A549 (cell line): Measurements from ENCODE around the gene PDK2.

Source experiments
- CHD2 ChIP-seq: fragments of 150-350 bp; IDR thresholded peaks from 2 replicates; pipeline ENCODE4 v1.6.1; 2014; ENCODE audit warnings: low read length; ENCODE audit not compliant: partially characterized antibody
- GATA3 ChIP-seq: IDR thresholded peaks from 2 replicates; pipeline ENCODE4 v1.6.1; 2012; ENCODE audit warnings: borderline replicate concordance
- HOXB13 ChIP-seq: fragments of 250-450 bp; sonication (Bioruptor Pico); IDR thresholded peaks from 2 replicates; pipeline ENCODE4 v1.5.0; 2020; ENCODE audit warnings: low read depth, mild to moderate bottlenecking, moderate library complexity
- JUN ChIP-seq, 2 experiments: fragments of >200 bp; sonication (Bioruptor Twin); formaldehyde crosslinking; IDR thresholded peaks; 2 replicates in 1 of 2; 3 replicates in 1 of 2; pipeline ENCODE4 v1.6.1; 2016 to 2017
- MYC ChIP-seq: IDR thresholded peaks from 2 replicates; pipeline ENCODE4 v1.6.1; 2012; ENCODE audit warnings: mild to moderate bottlenecking, inconsistent platforms, low read length, improper control_type of control experiment, borderline replicate concordance
- POLR2A ChIP-seq: IDR thresholded peaks from 2 replicates; pipeline ENCODE4 v1.6.1; 2012; ENCODE audit warnings: mild to moderate bottlenecking, low read length
- RCOR1 ChIP-seq: fragments of 150-350 bp; IDR thresholded peaks from 2 replicates; pipeline ENCODE4 v1.6.1; 2014; ENCODE audit warnings: antibody characterized with exemption, low read length, low read depth
- RFX5 ChIP-seq: fragments of 450-650 bp; IDR thresholded peaks from 2 replicates; pipeline ENCODE4 v1.7.1; 2014; ENCODE audit warnings: antibody characterized with exemption, mild to moderate bottlenecking, moderate library complexity
- RNF2 ChIP-seq: fragments of 200-600 bp; sonication (generic); IDR thresholded peaks from 2 replicates; pipeline ENCODE4 v1.6.1; 2016; ENCODE audit warnings: low read depth, mild to moderate bottlenecking, antibody characterized with exemption, moderate library complexity, borderline replicate concordance
- TF ChIP-seq, protein P1 (sequence below): fragments of 150-350 bp; IDR thresholded peaks from 2 replicates; pipeline ENCODE4 v1.6.1; 2014; ENCODE audit warnings: low read depth, mild to moderate bottlenecking, low read length
- TF ChIP-seq, protein P2 (sequence below): fragments of >200 bp; sonication (Bioruptor Twin); formaldehyde crosslinking; IDR thresholded peaks from 3 replicates; pipeline ENCODE4 v1.5.1; 2016
- TF ChIP-seq, protein P3 (sequence below): fragments of 200-600 bp; sonication (generic); IDR thresholded peaks from 2 replicates; pipeline ENCODE4 v1.6.1; 2016; ENCODE audit warnings: antibody characterized with exemption, mild to moderate bottlenecking, moderate library complexity
- TF ChIP-seq, protein P4 (sequence below): fragments of 450-650 bp; IDR thresholded peaks from 2 replicates; pipeline ENCODE4 v1.6.1; 2014; ENCODE audit warnings: antibody characterized with exemption

DNA sequence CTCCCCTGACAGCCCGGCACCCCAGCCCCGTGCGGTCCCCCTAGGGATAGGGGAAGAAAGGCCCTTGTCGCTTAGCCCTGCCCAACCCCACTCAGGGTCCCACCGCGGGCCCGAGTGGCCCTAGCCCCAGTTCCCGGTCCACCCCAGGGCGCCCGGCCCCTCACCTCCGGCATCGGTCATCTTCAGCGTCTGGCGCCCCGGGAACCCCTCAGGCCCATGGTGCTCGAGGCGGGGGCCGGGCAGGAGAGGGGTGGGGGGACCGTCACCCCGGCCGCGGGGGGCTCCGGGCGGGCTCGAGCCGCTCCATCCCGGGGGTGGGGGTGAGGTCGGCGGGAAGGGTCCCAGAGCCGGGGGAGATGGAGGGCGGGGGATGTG is 34.2 kb downstream of the PDK2 start:
- TF ChIP-seq HOXB13 (no peak), POLR2A (no peak), RNF2 (no peak), MYC (no peak), RFX5 (no peak), RCOR1 (no peak), GATA3 (no peak), CHD2 (no peak), JUN (IDR thresholded peaks at IDR 0.05) (no peak)
- TF ChIP-seq, protein P1, sequence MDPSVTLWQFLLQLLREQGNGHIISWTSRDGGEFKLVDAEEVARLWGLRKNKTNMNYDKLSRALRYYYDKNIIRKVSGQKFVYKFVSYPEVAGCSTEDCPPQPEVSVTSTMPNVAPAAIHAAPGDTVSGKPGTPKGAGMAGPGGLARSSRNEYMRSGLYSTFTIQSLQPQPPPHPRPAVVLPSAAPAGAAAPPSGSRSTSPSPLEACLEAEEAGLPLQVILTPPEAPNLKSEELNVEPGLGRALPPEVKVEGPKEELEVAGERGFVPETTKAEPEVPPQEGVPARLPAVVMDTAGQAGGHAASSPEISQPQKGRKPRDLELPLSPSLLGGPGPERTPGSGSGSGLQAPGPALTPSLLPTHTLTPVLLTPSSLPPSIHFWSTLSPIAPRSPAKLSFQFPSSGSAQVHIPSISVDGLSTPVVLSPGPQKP: no peak
- TF ChIP-seq, protein P2, sequence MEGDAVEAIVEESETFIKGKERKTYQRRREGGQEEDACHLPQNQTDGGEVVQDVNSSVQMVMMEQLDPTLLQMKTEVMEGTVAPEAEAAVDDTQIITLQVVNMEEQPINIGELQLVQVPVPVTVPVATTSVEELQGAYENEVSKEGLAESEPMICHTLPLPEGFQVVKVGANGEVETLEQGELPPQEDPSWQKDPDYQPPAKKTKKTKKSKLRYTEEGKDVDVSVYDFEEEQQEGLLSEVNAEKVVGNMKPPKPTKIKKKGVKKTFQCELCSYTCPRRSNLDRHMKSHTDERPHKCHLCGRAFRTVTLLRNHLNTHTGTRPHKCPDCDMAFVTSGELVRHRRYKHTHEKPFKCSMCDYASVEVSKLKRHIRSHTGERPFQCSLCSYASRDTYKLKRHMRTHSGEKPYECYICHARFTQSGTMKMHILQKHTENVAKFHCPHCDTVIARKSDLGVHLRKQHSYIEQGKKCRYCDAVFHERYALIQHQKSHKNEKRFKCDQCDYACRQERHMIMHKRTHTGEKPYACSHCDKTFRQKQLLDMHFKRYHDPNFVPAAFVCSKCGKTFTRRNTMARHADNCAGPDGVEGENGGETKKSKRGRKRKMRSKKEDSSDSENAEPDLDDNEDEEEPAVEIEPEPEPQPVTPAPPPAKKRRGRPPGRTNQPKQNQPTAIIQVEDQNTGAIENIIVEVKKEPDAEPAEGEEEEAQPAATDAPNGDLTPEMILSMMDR: no peak
- TF ChIP-seq, protein P3, sequence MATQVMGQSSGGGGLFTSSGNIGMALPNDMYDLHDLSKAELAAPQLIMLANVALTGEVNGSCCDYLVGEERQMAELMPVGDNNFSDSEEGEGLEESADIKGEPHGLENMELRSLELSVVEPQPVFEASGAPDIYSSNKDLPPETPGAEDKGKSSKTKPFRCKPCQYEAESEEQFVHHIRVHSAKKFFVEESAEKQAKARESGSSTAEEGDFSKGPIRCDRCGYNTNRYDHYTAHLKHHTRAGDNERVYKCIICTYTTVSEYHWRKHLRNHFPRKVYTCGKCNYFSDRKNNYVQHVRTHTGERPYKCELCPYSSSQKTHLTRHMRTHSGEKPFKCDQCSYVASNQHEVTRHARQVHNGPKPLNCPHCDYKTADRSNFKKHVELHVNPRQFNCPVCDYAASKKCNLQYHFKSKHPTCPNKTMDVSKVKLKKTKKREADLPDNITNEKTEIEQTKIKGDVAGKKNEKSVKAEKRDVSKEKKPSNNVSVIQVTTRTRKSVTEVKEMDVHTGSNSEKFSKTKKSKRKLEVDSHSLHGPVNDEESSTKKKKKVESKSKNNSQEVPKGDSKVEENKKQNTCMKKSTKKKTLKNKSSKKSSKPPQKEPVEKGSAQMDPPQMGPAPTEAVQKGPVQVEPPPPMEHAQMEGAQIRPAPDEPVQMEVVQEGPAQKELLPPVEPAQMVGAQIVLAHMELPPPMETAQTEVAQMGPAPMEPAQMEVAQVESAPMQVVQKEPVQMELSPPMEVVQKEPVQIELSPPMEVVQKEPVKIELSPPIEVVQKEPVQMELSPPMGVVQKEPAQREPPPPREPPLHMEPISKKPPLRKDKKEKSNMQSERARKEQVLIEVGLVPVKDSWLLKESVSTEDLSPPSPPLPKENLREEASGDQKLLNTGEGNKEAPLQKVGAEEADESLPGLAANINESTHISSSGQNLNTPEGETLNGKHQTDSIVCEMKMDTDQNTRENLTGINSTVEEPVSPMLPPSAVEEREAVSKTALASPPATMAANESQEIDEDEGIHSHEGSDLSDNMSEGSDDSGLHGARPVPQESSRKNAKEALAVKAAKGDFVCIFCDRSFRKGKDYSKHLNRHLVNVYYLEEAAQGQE: no peak
- TF ChIP-seq, protein P4, sequence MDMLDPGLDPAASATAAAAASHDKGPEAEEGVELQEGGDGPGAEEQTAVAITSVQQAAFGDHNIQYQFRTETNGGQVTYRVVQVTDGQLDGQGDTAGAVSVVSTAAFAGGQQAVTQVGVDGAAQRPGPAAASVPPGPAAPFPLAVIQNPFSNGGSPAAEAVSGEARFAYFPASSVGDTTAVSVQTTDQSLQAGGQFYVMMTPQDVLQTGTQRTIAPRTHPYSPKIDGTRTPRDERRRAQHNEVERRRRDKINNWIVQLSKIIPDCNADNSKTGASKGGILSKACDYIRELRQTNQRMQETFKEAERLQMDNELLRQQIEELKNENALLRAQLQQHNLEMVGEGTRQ: no peak
